T1000 (cell line): ENCODE results near the gene HERC3.

Experiments
- DNase-seq: peaks from one replicate; lab custom pipeline; 2025; ENCODE audit warnings: mixed read lengths; lab: John Stamatoyannopoulos, UW

The HERC3 gene

DNA sequence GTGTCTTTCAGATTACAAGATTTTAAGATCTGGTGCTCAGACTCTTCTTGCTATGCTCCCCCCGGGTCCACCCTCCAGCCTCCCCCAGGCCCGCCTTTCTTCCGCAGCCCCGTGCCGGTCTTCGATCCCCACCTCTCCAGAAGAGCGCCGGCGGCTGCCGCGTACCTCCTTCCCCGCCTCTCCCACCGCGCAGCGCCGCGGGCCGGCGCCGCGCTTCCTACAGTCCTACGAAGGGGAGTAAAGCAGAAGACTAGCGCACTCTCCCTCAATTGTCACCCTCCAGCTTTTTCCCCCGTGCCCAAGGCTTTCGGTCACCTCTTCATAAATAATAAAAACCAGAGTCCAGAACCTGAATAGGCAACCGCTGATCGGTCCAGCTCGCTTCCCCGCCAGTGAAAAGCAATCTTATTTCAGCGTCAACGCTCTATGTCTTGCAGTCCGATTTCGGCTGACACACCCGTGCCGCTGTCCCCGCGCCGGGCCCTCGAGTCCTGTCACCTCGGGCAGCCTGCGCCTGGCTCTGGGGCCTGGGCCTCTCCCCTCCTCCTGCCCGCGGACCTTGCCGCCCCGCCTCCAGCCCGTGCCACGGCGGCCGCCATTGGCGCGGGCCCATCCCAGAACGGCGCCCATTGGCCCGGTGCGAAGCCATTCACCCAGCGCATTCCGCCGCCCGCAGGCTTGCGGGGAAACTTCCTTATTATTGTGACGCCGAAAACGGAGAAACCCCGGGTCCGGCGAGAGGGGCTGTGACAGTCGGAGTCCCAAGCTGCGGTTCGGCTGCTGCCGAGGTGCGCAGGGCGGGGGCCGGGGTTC is at the start of gene HERC3:
Gene HERC3, plus strand, starts transcription at position 694 of the 813 bp plus-strand sequence. CDS start 13,344 bp downstream, outside the sequence.
- DNase-seq: peak; percentile 81

DNA sequence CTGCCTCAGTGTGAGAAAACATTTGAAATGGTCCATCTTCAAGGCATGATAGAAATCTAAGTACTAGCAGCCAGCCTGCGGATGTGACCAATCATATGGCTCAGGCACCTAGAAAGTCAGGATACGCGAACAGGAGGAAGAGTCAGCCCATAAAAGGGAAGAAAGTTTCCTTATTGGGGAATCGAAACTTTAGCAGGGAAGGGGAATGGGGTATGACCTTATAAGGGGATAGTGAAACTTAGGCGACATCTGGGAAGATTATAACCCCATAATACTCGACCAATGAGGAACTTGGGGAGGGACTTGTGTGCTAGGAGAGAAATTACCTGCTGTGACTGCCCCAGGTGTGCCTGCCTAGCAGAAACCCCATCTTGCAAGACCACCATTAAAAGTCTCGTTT is 42.5 kb upstream of the HERC3 start:
- DNase-seq: no peak

DNA sequence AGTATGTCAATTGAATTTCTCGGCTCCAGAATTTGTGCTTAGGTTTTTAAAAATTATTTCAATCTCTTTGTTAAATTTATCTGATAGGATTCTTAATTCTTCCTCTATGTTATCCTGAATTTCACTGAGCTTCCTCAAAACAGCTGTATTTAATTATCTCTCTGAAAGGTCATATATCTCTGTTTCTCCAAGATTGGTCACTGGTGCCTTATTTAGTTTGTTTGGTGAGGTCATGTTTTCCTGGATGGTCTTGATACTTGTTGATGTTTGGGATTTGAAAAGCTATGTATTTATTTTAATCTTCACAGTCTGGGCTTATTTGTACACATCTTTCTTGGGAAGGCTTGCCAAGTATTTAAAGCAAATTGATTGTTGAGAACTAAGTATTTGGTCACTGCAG is 24.7 kb upstream of the HERC3 start:
- DNase-seq: no peak

DNA sequence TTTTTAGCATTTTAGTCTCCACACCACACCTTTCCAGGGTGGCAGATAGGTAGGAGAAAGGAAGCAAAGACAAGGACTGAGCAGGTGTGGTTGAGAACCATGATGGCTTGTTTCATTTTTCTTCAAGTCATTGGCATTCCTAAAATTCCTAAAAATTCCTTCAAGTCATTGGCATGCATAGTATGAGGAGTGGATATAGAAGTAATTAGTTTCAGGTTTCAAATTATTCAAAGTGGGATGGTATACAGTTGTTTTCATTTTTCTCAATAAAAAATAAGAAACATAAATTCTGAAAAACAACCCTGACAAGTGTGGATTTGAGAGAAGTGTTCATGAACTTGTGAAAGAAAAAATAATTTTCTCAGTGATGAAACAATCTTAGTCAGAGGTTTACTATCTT is 22.3 kb upstream of the HERC3 start:
- no peak for DNase-seq

DNA sequence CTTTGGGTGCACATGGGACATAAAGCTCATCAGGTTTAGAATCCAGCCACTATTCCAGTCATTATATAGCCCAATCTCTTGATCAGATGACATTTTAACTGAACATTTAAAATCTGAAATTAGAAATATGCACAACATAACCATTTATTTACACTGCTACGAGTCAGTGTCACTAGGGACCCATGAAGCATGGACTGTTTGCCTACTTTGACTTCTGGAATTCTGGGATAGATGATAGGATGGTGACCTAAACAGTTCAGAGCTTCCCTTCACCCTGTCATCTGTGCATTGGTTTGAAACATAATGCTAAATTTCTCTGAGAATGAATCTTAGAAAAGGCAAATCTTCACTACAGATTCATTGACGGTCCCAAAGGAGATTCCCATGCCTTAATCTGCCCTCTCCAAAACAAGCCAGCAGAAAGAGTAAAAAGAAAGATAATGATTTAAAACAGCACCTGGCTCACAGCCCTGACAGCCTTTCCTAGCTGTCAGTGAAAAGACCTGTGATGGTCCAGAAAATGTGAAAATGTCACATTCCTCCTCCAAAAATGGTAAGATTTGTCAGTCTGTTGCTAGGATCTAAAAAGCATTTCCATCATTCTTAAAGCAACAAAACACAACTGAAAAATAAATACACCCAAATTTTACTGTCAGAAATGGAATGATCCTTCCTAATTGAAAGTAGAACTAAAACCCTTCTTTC is 18.9 kb upstream of the HERC3 start:
- DNase-seq: no peak

DNA sequence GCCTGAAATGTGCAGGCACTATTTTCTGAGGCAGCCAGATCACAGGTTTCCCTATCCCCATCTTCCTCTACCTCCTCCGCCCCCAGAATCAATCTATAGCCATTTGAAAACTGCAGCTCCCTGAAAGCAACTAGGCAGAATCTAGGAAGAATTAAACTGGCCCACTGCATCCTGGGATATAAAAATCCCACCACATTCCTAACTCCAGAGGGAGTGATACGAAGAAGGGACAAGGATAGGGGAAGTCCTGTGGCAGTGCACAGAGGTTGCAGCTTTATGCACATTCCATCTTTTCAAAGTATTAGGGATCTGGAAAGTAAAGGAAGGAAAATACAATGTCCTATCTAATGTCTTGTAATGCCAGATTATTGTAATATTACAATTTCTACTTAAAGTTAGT is 18.3 kb upstream of the HERC3 start:
- DNase-seq: no peak

DNA sequence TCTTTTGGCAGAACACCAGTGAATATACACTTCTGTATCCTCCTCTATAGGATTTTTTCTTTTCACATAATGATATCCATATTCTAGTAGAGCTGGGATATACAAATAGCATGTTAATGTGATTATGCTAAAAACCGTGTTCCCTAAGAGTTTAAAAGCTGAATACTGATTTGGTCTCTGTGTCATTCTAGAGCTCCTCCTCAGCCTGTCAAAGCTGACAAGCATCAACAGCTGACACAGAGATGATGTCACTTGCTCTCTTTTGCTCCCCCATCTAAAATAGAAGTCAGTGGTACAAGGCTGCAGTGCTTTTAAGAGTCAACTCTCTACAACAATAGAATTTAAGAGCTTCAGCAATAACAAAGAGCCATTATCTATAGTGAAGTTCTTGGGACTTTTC is 17.1 kb upstream of the HERC3 start:
- no peak for DNase-seq

DNA sequence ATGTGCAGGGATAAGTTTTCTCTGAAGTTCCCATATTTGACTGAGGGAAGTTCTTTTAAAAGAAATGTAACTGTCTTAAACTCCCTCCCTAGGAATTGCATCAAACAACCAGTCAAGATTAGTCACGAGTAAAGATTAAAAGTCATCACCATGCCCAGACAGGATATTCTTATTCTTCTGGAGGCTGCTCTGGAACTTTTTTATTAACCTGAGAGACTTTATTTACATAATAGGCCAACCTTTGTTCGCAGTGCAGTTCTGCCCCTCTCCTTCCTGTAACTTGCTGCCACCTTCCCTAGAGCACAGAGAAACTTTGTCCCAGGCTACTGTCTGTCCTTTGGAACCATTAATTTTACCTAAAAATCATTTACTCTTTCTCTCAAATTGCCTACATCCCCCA is 9.8 kb upstream of the HERC3 start:
- DNase-seq: no peak

DNA sequence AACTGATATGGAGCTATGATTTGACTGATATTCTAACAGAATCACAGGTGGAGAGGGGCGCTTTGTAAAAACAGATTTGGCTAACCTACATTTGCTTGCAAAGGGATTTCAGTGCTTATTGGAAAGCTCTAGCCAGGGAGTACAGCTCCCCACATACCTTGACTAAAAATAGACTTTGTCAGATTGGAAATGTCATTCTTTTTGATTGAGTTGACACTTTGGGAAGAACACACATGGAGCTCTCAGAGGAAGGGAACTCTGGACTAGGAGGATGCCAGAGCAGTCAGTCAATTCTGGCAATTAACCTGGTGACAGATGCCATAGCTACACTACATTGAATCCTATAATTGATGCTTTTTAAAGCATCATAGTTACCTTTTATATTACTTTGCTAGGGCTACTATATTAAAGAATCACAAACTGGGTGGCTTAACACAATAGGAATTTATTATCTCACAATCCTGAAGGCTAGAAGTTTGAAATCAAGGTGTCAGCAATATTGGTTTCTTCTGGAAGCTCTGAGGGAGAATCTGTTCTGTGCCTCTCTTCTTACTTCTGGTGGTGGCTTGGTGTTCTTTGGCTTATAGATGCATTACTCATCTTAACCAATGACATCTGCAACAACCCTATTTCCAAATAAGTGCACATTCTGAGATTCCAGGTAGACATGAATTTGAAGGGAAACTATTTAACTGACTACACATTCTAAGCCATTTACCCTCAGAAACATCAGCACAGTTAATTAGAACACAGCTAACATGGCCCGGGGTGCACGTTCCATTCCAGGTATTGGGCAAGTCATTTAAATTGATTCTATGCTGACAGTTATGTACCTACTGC is 8.4 kb upstream of the HERC3 start:
- DNase-seq: no peak

DNA sequence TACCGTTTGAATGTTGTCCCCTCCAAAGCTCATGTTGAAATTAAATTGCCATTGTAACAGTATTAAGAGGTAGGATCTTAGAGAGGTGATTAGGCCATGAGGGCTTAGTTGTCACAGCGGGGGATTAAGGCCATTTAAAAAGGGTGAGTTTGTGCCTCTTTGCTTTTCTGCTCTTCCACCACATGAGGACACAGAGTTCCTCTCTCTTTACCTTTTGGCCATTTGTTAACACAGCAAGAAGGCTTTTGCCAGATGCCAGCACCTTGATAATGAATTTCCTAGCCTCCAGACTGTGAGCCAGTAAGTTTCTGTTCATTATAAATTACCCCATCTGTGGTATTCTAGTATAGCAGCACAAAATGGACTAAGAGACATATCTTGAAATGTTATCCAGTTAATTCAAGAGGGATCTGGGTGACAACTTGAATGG is 7.8 kb upstream of the HERC3 start:
- DNase-seq: no peak

DNA sequence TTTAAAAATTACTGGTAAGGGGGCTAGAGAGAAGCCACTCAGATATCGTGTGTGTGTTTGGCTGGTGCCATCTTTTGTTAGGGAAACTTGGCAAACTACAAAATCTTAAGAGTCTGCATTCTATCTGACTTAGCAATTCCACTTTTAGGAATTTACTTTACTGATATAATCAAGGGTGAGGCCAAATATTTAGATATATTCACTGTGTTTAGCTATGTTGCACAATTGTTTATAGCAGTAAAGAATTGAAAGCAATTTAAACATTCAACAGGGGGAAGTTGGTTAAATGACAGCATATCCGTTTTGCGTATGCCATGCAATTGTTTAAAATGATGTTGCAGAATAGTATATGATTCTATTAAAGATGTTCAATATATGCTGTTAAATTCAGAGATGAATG is 6.4 kb upstream of the HERC3 start:
- DNase-seq: no peak

DNA sequence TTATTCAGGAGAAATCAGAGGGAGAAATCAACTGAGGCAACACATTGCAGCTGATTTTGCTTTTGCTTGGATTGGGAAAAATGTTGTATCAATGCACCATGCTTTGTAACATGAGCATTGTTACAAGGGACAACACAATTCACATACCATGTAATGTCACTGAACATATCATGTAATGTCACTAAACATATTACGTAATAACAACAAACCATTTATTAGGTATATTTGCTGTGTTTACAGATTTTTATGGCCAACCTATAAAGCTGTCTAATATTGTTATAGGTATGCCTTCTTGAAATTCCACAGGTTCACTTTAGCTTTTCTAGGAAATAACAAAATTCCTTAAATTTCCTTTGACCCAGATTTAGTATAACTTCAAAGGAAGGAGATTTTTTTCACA is 5.0 kb upstream of the HERC3 start:
- no peak for DNase-seq

DNA sequence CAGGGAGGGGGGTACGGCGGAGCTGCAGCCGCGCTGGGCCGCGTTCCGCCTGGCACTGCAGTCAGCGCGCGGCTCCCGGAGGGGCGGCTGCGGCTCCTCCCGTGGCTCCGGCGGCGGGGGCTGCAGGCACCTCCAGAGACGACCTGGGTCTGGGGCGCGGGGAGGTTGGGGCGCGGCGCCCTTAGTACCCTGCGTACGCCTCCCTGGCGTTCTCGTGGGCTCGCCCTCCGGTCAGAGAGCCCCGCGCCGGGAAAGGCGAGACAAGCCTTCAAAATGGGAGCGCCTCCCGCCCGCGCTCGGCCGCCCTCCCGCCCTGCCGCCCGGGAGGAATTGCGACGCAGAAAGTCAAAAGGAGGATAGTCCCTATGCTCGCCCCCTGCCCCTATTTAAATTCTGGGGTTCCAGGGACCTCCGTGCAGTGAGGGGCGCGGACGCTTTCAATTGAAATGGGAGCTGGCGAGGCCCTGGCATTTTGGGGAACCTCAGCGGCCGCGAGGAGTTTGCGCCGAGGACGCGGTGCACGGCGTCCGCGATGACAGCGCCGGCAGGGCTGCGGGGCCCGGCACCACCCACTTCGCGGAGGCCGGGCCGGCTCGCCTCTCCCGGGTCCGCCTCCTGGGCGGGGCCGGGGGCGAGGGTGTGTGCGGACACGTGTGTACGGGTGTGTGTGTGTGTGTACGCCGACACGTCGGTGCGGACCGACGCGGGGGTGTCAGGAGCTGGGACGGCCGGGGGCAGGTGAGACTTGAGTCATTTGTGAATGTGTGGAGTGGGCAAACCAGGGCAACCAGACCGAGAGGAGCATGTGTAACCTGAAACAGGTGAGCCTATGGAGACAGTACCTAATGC is 544 bp downstream of the HERC3 start:
- DNase-seq: peak; percentile 20

DNA sequence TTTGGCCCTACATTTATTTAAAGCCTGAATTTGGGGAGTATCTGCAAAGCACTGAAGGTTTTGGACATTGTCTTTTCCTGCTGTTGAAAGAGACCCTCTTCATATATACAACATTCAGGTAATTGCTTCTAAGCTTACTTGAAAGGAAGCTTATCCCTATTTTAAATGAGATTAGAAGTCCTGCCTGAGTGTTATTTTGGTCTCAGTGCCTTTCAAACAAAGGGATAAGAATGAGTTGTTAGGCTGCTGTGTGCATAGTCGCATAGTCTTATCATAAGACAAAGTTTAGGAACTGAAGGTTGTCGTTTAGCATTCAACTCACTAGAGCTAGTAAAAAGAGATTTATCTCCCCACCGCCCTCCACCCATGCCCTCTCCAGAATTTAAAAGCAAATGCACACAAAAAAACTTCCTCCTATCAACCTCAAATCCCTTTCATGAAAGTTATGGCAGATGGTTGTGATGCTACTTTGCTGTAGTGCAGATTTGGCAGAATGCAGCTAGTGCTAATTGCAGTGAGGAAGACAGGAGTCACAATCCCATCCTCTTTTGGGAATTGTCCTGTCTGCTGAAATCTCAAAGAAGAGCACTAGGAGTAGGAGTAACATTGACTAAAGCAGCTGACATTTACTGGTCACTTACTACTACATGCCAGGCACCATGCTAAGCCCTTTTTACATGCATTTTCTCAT is 5.8 kb downstream of the HERC3 start:
- DNase-seq: no peak

DNA sequence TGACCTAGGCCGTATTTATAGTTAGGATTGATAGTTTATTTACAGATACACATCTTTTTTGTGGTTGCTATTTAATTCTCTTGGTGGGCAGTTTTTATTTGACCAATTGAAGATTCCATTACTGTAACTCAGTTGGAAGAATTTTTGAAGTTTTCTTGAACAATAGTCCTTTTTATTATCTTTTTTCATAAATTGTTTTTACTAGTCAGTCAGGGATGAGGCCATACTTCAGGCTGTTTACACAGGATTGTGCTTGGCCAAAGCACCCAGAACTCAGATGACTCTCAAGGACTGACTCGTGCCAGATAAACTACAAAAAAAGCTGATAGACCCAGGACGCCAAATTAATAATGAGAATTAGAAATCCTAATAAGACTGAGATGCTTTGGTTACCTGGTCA is 7.0 kb downstream of the HERC3 start:
- DNase-seq: no peak

DNA sequence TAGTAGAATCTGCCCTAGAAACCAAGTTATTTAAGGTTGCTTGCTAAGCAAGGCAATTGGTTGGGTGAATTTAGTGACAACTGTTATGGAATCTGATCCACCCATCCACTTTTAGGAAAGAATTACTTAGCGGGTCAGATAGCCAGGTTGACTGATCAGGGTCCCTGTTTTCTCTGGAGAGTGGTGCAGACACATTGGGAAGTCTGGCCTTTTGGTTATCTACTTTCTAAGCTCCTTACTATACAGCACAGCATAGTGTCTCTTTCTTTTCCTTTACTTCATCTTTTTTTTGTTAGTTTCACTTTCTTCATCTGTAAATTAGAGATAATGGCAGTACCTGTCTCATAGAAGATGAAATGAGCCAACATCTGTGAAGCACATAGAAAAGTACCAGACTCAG is 7.4 kb downstream of the HERC3 start:
- DNase-seq: no peak

DNA sequence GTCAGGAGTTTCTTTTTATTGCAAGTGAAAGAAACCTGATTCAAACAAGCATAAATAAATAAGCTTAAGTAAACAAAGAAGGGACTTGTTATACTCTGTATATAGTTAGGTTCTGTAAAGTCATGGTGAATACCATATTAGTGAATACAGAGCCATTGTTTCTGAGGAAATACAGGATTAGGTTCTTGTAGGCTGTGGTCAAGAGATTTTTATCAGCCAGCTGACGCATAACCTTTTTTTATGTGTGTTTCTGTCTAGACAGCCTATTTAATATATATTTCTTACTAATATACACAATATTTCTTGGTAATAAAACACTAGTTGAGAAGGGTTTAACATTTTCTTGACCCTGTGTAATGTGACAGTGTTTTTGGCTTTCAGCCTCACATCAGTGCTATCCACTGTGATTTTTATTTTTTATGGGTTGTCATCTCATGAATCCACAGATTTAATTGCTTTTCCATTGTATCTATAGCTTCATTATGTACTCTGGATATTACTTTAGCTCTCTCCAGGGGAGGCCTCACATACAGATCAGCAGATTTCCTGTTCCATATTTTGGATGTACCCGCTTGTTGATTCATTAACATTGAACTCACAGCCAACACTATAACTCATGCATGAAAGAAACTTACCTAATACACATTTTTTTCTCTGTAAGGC is 8.0 kb downstream of the HERC3 start:
- no peak for DNase-seq

DNA sequence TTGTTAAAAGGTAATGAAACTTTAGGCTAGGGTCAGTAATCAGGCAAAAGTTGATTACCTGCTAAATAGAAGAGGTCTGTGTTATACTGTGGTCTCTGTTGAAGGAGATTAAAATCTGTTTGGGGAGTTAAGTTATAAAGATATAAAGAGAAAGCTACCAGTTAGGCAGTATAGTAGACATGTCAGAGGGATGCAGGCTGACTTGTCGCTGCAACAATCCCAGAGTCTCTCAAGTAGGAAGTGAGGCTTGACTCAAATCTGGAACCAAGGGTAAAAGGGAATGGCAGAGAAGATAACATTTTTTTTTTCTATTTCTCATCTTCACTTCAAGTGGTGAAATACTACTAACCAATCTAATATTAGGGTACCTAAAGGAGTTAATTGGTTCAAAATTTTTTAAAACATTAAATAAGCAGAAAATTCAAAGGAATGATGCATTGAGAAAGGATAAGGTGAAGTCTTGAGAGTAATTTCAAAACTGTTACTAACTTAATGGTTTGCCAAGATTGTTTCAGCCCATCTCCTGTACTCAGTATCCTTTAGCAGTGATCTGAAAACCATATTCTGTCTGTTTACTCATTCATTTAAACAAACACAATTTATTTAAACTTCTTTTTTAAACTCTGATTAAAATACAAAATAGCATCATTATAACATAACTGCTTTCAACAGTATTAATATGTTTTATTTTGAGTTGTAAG is 12.8 kb downstream of the HERC3 start:
- no peak for DNase-seq

DNA sequence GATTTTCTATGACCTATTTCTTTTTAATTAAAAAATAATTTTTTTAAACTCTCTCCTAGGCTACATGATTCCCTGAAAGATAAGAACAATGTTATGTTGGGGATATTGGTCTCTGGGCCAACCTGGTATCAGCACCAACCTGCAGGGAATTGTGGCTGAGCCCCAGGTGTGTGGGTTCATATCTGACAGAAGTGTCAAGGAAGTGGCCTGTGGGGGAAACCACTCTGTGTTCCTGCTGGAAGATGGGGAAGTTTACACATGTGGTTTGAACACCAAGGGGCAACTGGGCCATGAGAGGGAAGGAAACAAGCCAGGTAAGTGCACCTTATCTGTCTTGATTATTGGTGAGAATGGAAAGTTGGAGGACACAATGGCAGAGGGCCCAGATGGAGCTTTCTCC is 13.5 kb downstream of the HERC3 start:
- DNase-seq: no peak

DNA sequence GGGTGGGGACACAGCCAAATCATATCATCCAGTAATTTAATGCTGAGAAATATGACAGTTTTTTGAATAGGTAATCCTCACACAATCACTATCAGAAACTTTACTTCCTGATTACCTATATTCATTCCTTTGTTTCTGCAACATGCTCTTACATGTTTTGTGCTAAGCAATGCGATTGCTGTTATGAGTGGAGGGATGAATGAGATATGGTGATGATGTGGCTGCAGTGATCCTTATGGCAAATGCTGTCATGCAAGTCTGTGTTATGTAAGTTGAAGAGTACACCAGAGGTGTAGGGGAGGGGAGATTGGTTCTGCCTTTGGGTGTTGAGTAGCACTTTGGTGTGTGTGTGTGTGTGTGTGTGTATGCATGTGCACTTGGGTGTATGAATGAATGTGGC is 14.6 kb downstream of the HERC3 start:
- DNase-seq: no peak
